Fibroblast of villous mesenchyme (primary cell): ENCODE results near the gene CAMK2N2. TPM values are rescaled to one million over a fixed set of nuclear protein-coding genes. Genes with fewer than 3 reads are reported as not detected.

Source experiments
- DNase-seq: peaks from one replicate; pipeline ENCODE4 v3.0.0-alpha.2; 2010; ENCODE audit warnings: low read depth
- H3K4me3 ChIP-seq: 2 replicates; pipeline ENCODE4 v1.5.1; 2011; ENCODE audit warnings: low read depth, mild to moderate bottlenecking, low read length
- total RNA-seq: library from RNA; depleted of rRNA; stranded (reverse); fragments of >200 nt; gene quantifications from 2 replicates; pipeline ENCODE4 v1.2.3, GENCODE V29; 2012
- TF ChIP-seq, protein P1 (sequence below): IDR thresholded peaks from 2 replicates; pipeline ENCODE4 v1.5.1; 2012; ENCODE audit warnings: low read depth, mild to moderate bottlenecking, low read length; ENCODE audit not compliant: insufficient read depth

Gene CAMK2N2
- total RNA-seq, 1 donor, result not detected

DNA sequence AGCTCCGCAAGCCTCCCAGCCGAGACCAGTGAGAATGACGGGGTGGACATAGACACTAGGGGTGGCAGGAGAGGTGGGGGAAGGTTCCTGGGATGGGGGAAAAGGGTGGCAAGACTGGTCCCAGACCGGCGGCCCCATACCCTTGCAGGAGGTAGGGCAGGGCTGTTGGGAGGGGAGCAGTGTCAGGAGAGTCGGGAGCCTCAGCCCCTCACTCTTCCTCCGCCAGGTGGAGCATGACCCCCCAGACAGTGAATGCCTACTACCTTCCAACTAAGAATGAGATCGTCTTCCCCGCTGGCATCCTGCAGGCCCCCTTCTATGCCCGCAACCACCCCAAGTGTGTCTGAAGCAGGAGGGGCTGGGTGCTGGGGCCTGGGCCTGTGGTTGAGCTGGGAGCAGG, 29.0 kb upstream of the CAMK2N2 start:
- TF ChIP-seq, protein P1, sequence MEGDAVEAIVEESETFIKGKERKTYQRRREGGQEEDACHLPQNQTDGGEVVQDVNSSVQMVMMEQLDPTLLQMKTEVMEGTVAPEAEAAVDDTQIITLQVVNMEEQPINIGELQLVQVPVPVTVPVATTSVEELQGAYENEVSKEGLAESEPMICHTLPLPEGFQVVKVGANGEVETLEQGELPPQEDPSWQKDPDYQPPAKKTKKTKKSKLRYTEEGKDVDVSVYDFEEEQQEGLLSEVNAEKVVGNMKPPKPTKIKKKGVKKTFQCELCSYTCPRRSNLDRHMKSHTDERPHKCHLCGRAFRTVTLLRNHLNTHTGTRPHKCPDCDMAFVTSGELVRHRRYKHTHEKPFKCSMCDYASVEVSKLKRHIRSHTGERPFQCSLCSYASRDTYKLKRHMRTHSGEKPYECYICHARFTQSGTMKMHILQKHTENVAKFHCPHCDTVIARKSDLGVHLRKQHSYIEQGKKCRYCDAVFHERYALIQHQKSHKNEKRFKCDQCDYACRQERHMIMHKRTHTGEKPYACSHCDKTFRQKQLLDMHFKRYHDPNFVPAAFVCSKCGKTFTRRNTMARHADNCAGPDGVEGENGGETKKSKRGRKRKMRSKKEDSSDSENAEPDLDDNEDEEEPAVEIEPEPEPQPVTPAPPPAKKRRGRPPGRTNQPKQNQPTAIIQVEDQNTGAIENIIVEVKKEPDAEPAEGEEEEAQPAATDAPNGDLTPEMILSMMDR, result no peak
- H3K4me3 ChIP-seq, result no peak overlapping the region
- no peak for DNase-seq

DNA sequence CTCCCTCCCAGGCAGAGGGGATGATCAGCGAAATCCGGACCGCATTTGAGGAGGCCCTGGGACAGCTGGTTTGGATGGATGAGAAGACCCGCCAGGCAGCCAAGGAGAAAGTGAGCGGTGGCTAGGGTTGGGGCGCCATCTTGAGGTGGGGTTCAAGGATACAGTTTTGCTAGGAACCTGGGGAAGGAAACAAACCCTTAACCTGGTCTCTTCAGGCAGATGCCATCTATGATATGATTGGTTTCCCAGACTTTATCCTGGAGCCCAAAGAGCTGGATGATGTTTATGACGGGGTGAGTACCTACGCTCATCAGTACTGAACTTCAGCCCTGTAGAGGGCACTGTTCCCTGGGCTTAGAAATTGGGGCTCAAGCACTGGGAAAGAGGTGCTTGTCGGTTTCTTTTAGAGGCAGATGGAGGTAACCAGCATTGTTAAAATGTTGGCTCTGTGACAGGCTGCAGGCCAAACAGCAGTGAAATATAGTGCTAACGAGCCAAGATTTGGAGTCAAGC, 28.1 kb upstream of the CAMK2N2 start:
- H3K4me3 ChIP-seq, result no peak overlapping the region
- peak; percentile 51 for DNase-seq
- TF ChIP-seq, protein P1, result peak; percentile 69

DNA sequence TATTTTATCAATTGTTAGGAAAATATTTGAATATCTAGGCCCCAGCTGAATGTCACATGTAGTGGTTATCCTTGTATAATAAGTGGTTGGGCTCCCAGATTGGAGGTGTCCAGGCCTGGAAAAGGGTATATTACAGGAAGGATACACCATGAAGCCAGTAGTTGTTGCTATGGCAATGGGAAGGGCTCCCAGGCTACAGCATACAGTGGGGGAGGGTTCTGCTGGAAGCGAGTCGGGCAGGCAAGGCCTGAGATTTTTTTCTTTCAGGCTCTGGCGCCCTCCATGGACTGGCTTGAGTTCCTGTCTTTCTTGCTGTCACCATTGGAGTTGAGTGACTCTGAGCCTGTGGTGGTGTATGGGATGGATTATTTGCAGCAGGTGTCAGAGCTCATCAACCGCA, 23.3 kb upstream of the CAMK2N2 start:
- peak; percentile 67 for DNase-seq
- TF ChIP-seq, protein P1, result peak; percentile 56
- H3K4me3 ChIP-seq, result no peak overlapping the region

DNA sequence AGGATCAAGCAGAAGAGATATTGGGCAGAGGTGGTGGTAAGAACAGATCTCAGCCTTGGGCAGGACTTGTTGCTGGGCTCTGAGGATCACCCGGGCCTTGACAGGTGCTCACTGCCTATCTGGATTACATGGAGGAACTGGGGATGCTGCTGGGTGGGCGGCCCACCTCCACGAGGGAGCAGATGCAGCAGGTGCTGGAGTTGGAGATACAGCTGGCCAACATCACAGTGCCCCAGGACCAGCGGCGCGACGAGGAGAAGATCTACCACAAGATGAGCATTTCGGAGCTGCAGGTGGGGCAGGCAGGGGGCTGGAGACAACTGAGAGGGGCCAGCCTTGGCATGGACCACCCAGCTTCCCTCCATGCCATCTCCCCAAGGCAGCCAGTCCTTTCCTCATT, 22.3 kb upstream of the CAMK2N2 start:
- H3K4me3 ChIP-seq, result no peak overlapping the region
- DNase-seq, result no peak
- TF ChIP-seq, protein P1, result no peak

DNA sequence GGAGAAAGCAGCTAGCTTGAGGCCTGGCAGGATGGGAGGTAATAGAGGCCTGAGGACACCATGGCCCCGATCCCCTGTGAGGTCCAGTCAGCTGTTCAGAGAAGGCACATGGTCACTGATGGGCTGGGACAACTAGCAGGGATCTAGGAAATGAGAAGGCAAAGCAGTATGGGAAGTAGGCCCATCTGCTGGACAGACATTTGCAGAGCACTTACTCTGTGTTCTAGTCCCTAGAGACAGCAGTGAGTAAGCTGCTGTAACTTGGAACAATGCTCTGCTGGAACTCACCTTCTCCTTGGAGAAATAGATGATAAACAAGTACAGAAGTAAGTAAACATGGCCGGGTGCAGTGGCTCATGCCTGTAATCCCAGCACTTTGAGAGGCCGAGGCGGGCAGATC, 21.6 kb upstream of the CAMK2N2 start:
- TF ChIP-seq, protein P1, result no peak
- no peak for DNase-seq
- no peak overlapping the region for H3K4me3 ChIP-seq

DNA sequence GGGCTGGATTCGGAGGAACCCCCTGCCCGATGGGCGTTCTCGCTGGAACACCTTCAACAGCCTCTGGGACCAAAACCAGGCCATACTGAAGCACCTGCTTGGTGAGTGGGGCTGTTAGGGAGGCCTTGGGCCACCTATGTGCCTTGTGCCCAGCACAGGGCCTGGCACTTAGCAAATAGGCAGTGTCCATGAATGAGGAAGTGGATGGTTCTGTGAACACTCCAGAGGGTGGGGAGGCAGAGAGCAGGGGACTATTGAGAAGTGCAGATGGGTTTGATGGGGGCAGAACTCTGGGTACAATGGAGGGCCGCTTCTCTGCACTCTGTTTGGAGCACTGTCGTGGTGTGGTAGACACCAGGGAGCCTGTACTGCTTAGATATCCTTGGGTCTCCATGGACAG, 16.0 kb upstream of the CAMK2N2 start:
- no peak overlapping the region for H3K4me3 ChIP-seq
- TF ChIP-seq, protein P1, result no peak
- DNase-seq, result no peak
